Heart left ventricle (tissue), 16 donors: Measurements from ENCODE around the gene MAP3K15. TPM values are rescaled to one million over a fixed set of nuclear protein-coding genes. Genes with fewer than 3 reads are reported as not detected.

ENCODE experiments used
- ATAC-seq, 4 donors: fragments of 200-7000 bp; cut with Tn5 transposase; one replicate each; pipeline ENCODE4 v1.9.1; 2020 to 2022; ENCODE audit warnings: moderate library complexity in 4 of 4, mild to moderate bottlenecking in 3 of 4, moderate number of reproducible peaks in 1 of 4
- DNase-seq, 5 donors: peaks; one replicate each; pipeline ENCODE4 v3.0.0-alpha.2; 2020
- H3K27ac ChIP-seq, 12 donors: fragments of 200-600 bp; sonication (generic) in 4 of 12; one replicate each; pipeline versions ENCODE4 v1.5.0 to v1.8.0; 2016 to 2022; ENCODE audit warnings: mild to moderate bottlenecking in 2 of 12
- H3K27me3 ChIP-seq, 9 donors: fragments of 200-600 bp; sonication (generic) in 2 of 9; one replicate each; pipeline versions ENCODE4 v1.5.1 to v1.8.0; 2016 to 2022; ENCODE audit warnings: mild to moderate bottlenecking in 3 of 9
- H3K36me3 ChIP-seq, 9 donors: fragments of 200-600 bp; sonication (generic) in 2 of 9; one replicate each; pipeline versions ENCODE4 v1.5.0 to v1.8.0; 2018 to 2022; ENCODE audit warnings: mild to moderate bottlenecking in 2 of 9
- H3K4me1 ChIP-seq, 12 donors: fragments of 200-600 bp; sonication (generic) in 4 of 12; one replicate each; pipeline versions ENCODE4 v1.5.0 to v1.8.0; 2016 to 2022; ENCODE audit warnings: mild to moderate bottlenecking in 3 of 12
- H3K4me3 ChIP-seq, 12 donors: fragments of 200-600 bp; sonication (generic) in 4 of 12; one replicate each; pipeline versions ENCODE4 v1.5.0 to v1.8.0; 2017 to 2022; ENCODE audit warnings: mild to moderate bottlenecking in 9 of 12, moderate library complexity in 4 of 12
- H3K9me3 ChIP-seq, 12 donors: fragments of 200-600 bp; sonication (generic) in 4 of 12; one replicate each; pipeline versions ENCODE4 v1.5.0 to v1.8.0; 2016 to 2022; ENCODE audit warnings: mild to moderate bottlenecking in 1 of 12
- CTCF ChIP-seq, 12 donors: fragments of 200-600 bp; sonication (generic) in 4 of 12; IDR thresholded peaks; one replicate each; pipeline versions ENCODE4 v1.5.0 to v1.8.0; 2018 to 2022; ENCODE audit warnings: antibody characterized with exemption in 12 of 12, mild to moderate bottlenecking in 5 of 12
- POLR2A ChIP-seq, 2 donors: fragments of 450-650 bp; IDR thresholded peaks; one replicate each; pipeline ENCODE4 v1.6.1; 2017; ENCODE audit warnings: antibody characterized with exemption in 2 of 2, mild to moderate bottlenecking in 2 of 2, moderate library complexity in 2 of 2
- WGBS, 4 donors: extraction: QIAGEN DNeasy Blood & Tissue Kit in 2 of 4; methylation state at CpG; one replicate each; pipeline versions ENCODE4 v1.1.5 to v1.1.7; 2013 to 2018; 5-methylcytosine and 5-hydroxymethylcytosine counted together
- intact Hi-C, 10 donors: fragments of 100-400 bp; cut with DNase I; formaldehyde crosslinking; loops; one replicate each; pipeline versions ENCODE4 v1.11.1 to v1.14.2; 2022
- polyA plus RNA-seq, 2 donors: library from polyadenylated mRNA; stranded (reverse); fragments of 200-250 nt; gene quantifications; one replicate each; pipeline ENCODE4 v1.2.3, GENCODE V29; 2013
- total RNA-seq, 9 donors: library from RNA; depleted of rRNA in 2 of 9; stranded (reverse); fragments of >200 nt in 2 of 9; fragmentation: NEBNext Ultra II Directional in 3 of 9; extraction: Animal tissue kit (Norgen Biotek cat#: 25700) in 3 of 9; gene quantifications; one replicate each; pipeline versions ENCODE4 v1.1.0 to v1.2.4, GENCODE V29; 2016 to 2023
- donor health status: ischemic (EF 13 %, LVEDD 7.1; RV severe dilation, severe dysfunction).
- donor health status: healthy with polysubstance abuse.
- donor health status: DM: no; HTN: yes; CAD: no.
- donor health status: DM: no; HTN: no; CAD: no.
- donor health status: ischemic (EF 25% LVEDD 6.9; RV normal size, moderate dysfunction).
- donor health status: ischemic (EF 25% LVEDD 5.7; RV mildly dilated, moderate dysfunction).
- donor health status: healthy.
- donor health status: DM: yes; HTN: yes; CAD: no.
- donor health status: ischemic (EF 35%, LVEDD 5.7; RV mildly dilated, moderate dysfunction).
- donor health status: nonischemic (EF 11% LVEDD 7.7; RV severe dilation, severe dysfunction).
- donor health status: DM: yes; HTN: yes; CAD: no.
- donor health status: PGD.
- donor health status: ischemic (EF 29% LVEDD 5.4; RV normal size, mild dysfunction).
- donor health status: nonischemic (EF 23%, LVEDD 6.1; RV moderate dilation, normal function).

MAP3K15 gene
- total and polyA plus RNA-seq, 11 donors, result 0.09 to 0.15 (median 0.13) TPM; not detected in 7

GRCh38 chrX:19343535-19344408, 171.5 kb downstream of the MAP3K15 start, which contains the start of gene PDHA1:
Gene PDHA1 (plus strand): TSS chrX:19343927. CDS start chrX:19344038, 111 bp downstream.
- H3K27me3 ChIP-seq, result peaks cover 0 to 3% (median 0%) of the 10 kb centered on the region in 9 donors
- H3K9me3 ChIP-seq, result no peaks in the 10 kb centered on the region
- TF ChIP-seq CTCF (IDR thresholded peaks at IDR 0.05) (no peak), POLR2A (IDR thresholded peaks at IDR 0.05) (peak; percentile 59 to 74)
- peaks cover 0 to 36% (median 9%) of the 10 kb centered on the region in 12 donors for H3K4me1 ChIP-seq
- intact Hi-C loops, result no loop called here
- WGBS, 4 donors, result 0 to 31% (median 12%) methylated on average over 32 to 81 of the region's 81 CpGs
- peaks cover 0 to 2% (median 0%) of the 10 kb centered on the region in 9 donors for H3K36me3 ChIP-seq
- peak; percentile 93 to 96 (median 95) for DNase-seq
- peak; percentile 97 to 99 (median 97) for ATAC-seq
- peak within 1 kb of the TSS; percentile 41 to 96 (median 76) for H3K4me3 ChIP-seq
- H3K27ac ChIP-seq, result peak within 1 kb of the TSS; percentile 72 to 96 (median 90)

- H3K4me3 ChIP-seq, result peak overlapping the region in 10 of 12 donors; percentile 66 to 96 (median 76)
- TF ChIP-seq POLR2A (IDR thresholded peaks at IDR 0.05) (no peak), CTCF (IDR thresholded peaks at IDR 0.05) (no peak)
- DNase-seq (no peak), ATAC-seq (no peak)
- peaks cover 0 to 2% (median 0%) of the 10 kb centered on the region in 9 donors for H3K36me3 ChIP-seq
- 35 to 56% (median 46%) methylated on average over 11 of the region's 11 CpGs for WGBS, 4 donors
- H3K27me3 ChIP-seq, result peaks cover 0 to 3% (median 0%) of the 10 kb centered on the region in 9 donors
- peaks cover 0 to 33% (median 9%) of the 10 kb centered on the region in 12 donors for H3K4me1 ChIP-seq
- intact Hi-C loops, result no loop called here
- H3K9me3 ChIP-seq, result no peaks in the 10 kb centered on the region
- H3K27ac ChIP-seq, result peak overlapping the region in 11 of 12 donors; percentile 33 to 94 (median 84)
Observed at GRCh38 chrX:19343085-19343534, 172.2 kb downstream of the MAP3K15 start.

GRCh38 chrX:19342331-19342906, 172.9 kb downstream of the MAP3K15 start:
- WGBS, 4 donors, result 51 to 60% (median 54%) methylated on average over 6 of the region's 6 CpGs
- ATAC-seq, result no peak
- peaks cover 0 to 31% (median 9%) of the 10 kb centered on the region in 12 donors for H3K4me1 ChIP-seq
- no peaks in the 10 kb centered on the region for H3K27me3 ChIP-seq
- peak overlapping the region in 4 of 12 donors; percentile 26 to 93 (median 68) for H3K27ac ChIP-seq
- TF ChIP-seq CTCF (IDR thresholded peaks at IDR 0.05), result no peak
- no peak for TF ChIP-seq POLR2A (IDR thresholded peaks at IDR 0.05)
- intact Hi-C loops, result no loop called here
- no peak for DNase-seq
- no peaks in the 10 kb centered on the region for H3K9me3 ChIP-seq
- H3K4me3 ChIP-seq, result no peak overlapping the region
- no peaks in the 10 kb centered on the region for H3K36me3 ChIP-seq
